AG09309 (cell line): ENCODE results near the gene SNX10.

Experiments used
- DNase-seq: peaks from one replicate; pipeline ENCODE4 v3.0.0-alpha.2; 2010; ENCODE audit warnings: low read depth
- H3K4me3 ChIP-seq: 2 replicates; pipeline ENCODE4 v1.5.1; 2011; ENCODE audit warnings: mild to moderate bottlenecking, low read depth, low read length, moderate library complexity; ENCODE audit not compliant: control insufficient read depth
- TF ChIP-seq, protein P1 (sequence below): IDR thresholded peaks from 2 replicates; pipeline ENCODE4 v1.5.1; 2011; ENCODE audit warnings: mild to moderate bottlenecking, low read depth, low read length, inconsistent platforms; ENCODE audit not compliant: insufficient read depth, control insufficient read depth; ENCODE audit errors: missing control alignments

Gene SNX10

DNA sequence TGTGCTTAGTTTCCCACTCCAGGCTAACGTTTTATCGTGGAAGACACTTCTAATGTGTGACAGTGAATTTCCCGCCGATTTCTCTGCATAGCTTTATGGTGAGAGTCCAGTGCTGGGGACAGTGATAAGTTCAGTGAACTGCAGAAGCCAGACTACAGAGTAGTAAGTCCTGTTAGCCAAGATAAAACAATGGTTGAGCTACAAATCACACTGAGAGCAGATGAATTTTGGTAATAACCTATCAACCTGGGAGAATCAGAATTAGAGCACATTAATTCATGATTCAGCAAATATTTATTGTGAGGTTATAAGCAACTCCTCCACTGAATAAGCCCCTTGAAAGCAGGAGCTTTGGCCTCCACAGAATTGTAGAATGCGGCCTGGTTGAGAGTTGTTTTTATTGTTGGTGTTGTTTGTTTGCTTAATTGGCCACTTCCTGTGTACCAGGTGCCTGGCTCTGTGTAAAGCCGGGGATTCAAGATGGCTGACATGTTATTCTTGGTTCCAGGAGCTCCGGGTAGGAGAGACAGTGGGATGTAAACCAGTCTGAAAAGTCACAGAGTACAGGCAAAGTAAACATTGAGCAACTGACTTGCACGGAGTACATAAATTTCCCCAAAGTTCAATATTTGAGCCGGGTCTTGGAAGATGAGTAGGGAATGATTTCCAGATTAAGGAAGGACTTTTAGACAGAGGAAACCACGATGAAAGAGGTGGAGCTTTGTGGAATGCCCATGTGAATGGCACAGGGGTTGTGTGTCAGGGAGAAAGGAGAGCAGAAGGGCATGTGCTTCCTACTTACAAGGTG lies 112.7 kb downstream of the SNX10 start:
- DNase-seq: no peak
- no peak overlapping the region for H3K4me3 ChIP-seq

DNA sequence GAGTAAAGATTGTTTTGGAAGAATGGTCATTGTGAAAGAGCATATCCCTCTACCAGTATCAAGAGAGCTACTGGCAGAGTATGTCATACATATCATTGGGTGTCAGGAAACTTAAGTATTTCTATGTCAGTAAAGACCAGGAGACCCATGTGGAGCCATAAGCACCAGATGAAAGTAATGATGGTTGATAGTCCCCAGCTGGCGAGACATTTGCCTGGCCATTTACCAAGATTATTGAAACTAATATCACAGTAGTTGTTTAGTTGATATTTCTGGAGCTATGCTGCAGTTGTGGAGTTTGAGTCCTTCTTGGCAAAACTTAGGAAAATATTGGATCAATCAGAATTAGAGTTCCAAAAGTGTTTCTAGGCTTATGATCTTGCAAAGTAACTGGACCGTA lies 114.8 kb downstream of the SNX10 start:
- H3K4me3 ChIP-seq: no peak overlapping the region
- TF ChIP-seq, protein P1, sequence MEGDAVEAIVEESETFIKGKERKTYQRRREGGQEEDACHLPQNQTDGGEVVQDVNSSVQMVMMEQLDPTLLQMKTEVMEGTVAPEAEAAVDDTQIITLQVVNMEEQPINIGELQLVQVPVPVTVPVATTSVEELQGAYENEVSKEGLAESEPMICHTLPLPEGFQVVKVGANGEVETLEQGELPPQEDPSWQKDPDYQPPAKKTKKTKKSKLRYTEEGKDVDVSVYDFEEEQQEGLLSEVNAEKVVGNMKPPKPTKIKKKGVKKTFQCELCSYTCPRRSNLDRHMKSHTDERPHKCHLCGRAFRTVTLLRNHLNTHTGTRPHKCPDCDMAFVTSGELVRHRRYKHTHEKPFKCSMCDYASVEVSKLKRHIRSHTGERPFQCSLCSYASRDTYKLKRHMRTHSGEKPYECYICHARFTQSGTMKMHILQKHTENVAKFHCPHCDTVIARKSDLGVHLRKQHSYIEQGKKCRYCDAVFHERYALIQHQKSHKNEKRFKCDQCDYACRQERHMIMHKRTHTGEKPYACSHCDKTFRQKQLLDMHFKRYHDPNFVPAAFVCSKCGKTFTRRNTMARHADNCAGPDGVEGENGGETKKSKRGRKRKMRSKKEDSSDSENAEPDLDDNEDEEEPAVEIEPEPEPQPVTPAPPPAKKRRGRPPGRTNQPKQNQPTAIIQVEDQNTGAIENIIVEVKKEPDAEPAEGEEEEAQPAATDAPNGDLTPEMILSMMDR: no peak
- no peak for DNase-seq

More for the DNA sequence above, 112.7 kb downstream of the SNX10 start:
- TF ChIP-seq, protein P1: no peak

DNA sequence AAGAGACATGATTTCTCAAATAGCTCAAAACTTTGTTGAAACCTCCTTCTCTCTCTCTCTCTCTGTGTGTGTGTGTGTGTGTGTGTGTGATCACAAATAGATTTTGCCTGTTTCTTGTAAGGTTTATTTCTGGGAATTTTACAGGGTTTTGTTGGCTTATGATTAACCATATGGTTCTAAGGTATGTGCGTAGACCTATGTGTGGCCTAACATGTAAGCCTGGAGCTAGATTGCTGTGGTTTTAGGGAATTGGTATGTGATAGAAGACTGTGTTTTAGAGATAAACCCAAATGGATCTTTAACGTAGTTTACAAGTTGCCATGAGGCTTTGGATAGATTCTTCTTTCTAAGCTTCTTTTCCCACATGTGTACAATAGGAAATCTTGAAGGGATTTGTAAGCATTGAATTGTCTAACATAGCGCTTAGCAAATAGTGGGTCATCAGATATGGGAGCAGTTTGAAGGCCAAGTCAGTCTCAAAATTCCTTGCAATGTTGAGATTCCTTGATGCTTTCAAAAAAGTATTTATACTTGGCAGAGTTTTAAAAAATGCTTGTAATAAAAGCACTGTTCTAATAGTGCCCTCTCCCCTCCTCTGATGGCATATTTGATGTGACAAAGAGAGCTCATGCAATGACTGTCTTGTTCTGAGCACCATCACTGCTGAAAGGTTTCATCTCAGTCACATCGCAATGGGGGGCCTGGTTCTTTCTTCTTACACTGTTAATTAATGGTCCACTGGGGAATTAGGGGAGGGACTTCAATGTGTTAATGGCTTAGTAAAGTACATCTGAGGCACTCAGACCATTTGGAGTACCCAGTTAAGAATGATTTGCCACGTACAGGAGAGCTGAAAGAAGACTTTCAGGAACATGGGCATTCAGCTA lies 118.2 kb downstream of the SNX10 start:
- H3K4me3 ChIP-seq: no peak overlapping the region
- TF ChIP-seq, protein P1: no peak
- no peak for DNase-seq

DNA sequence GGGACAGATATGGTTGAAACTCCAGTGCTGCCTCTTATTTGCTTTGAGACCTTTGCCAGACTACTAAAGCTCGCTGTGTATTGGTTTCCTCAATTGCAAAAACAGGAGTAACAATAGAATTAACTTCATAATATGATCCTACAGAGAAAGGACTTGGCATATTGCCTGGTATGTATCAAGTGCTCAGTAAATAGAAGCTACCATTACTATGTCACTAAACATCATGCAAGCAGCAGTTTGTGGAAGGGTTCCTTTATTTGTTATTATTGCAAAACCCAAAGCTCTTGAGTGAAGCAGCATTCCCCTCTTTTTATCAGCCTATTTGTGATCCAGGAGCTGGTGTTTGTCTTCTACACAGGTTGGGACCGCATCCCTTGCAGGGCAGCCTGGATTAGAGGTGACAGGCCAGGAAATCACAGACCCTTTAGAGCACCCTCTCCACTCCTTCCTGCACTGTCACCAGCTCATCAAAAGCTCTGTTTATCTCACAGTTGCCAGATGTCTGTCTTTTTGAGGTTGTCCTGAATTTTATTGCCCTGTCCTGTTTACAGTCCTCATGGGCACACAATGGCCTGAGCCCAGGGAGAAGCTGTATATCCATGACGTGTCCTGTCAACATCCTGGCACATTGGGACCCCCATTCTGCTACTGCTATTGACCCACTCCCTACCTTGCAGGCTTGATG lies 121.5 kb downstream of the SNX10 start:
- TF ChIP-seq, protein P1: no peak
- DNase-seq: no peak
- no peak overlapping the region for H3K4me3 ChIP-seq

DNA sequence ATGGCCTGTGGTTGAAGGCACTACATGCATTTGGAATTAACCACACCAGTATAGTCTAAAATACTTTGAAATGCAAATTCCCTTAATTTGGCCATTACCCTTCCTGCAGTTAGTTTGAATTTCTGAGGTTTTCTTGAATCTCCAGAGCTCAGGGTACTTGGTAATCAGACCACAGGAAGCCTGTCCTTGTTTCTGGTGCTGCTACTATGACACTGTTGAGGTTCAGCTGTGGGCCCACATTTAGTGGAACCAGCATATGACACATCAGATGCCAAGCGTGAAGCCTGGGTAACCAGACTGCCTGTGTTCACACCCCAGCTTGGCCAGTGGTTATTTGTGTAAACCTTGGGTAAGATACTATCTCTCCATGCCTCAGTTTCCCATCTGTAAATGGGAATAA lies 124.3 kb downstream of the SNX10 start:
- TF ChIP-seq, protein P1: no peak
- no peak for DNase-seq
- H3K4me3 ChIP-seq: no peak overlapping the region

DNA sequence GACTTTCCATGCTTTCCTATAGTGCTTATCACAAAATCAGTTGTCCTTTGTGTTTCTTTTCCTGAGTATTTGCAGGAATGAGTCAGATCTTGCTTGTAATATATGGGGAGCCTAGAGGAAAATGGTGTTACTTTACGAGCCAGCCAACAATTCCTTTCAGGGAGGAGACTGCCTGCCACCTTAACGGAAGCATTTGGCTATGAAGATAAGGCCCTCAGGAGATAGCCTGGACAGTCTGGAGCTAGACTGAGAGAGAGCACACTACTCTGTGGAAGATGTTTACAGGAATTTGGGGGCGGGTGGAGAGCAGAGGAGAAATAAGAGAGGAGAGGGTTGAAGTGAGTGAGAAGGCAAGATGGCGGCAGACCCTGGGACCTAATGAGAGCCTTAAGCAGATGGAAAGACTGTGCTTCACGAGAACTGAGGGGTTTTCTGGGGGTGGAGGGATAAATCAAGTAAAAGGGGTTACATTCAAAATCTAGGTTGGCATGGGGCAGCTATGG lies 126.3 kb downstream of the SNX10 start:
- H3K4me3 ChIP-seq: no peak overlapping the region
- no peak for DNase-seq
- TF ChIP-seq, protein P1: no peak
